Endothelial cell (in vitro differentiated cells): ENCODE measurements around the gene DPM3. TPM values are rescaled to one million over a fixed set of nuclear protein-coding genes. Genes with fewer than 3 reads are reported as not detected.
"Not testable (repeated sequence)": the region's sequence is repeated elsewhere in the genome, so short reads cannot be mapped to it uniquely, and the experiment has no call there.

Experiments
- DNase-seq: peaks from one replicate; pipeline ENCODE4 v3.0.0; 2021; ENCODE audit warnings: low spot score
- H3K27ac Mint-ChIP-seq: one replicate; pipeline ENCODE4 v1.8.0; 2021; ENCODE audit warnings: mixed read lengths, inconsistent platforms; ENCODE audit not compliant: unreplicated experiment
- H3K27me3 Mint-ChIP-seq: one replicate; pipeline ENCODE4 v1.8.0; 2021; ENCODE audit warnings: mild to moderate bottlenecking, moderate library complexity, mixed read lengths, inconsistent platforms; ENCODE audit not compliant: unreplicated experiment
- H3K36me3 Mint-ChIP-seq: one replicate; pipeline ENCODE4 v1.8.0; 2021; ENCODE audit warnings: mild to moderate bottlenecking, low read depth, mixed read lengths, inconsistent platforms; ENCODE audit not compliant: unreplicated experiment
- H3K4me1 Mint-ChIP-seq: one replicate; pipeline ENCODE4 v1.8.0; 2021; ENCODE audit warnings: mild to moderate bottlenecking, mixed read lengths, inconsistent platforms; ENCODE audit not compliant: unreplicated experiment
- H3K4me3 Mint-ChIP-seq: one replicate; pipeline ENCODE4 v1.8.0; 2021; ENCODE audit warnings: mild to moderate bottlenecking, mixed read lengths, inconsistent platforms; ENCODE audit not compliant: unreplicated experiment
- H3K9me3 Mint-ChIP-seq: one replicate; pipeline ENCODE4 v1.8.0; 2021; ENCODE audit warnings: mixed read lengths, inconsistent platforms; ENCODE audit not compliant: unreplicated experiment
- CTCF ChIP-seq: fragments of 200-600 bp; sonication (generic); IDR thresholded peaks from one replicate; pipeline ENCODE4 v1.5.0; 2021; ENCODE audit warnings: antibody characterized with exemption; ENCODE audit not compliant: unreplicated experiment
- total RNA-seq: library from RNA; stranded (reverse); fragmentation: NEBNext Ultra II Directional; extraction: Animal tissue kit (Norgen Biotek cat#: 25700); gene quantifications from one replicate; pipeline ENCODE4 v1.2.1, GENCODE V29; 2021; ENCODE audit not compliant: unreplicated experiment

Gene DPM3
- total RNA-seq, 1 donor from 2014 or later, result 39.2 TPM

DNA sequence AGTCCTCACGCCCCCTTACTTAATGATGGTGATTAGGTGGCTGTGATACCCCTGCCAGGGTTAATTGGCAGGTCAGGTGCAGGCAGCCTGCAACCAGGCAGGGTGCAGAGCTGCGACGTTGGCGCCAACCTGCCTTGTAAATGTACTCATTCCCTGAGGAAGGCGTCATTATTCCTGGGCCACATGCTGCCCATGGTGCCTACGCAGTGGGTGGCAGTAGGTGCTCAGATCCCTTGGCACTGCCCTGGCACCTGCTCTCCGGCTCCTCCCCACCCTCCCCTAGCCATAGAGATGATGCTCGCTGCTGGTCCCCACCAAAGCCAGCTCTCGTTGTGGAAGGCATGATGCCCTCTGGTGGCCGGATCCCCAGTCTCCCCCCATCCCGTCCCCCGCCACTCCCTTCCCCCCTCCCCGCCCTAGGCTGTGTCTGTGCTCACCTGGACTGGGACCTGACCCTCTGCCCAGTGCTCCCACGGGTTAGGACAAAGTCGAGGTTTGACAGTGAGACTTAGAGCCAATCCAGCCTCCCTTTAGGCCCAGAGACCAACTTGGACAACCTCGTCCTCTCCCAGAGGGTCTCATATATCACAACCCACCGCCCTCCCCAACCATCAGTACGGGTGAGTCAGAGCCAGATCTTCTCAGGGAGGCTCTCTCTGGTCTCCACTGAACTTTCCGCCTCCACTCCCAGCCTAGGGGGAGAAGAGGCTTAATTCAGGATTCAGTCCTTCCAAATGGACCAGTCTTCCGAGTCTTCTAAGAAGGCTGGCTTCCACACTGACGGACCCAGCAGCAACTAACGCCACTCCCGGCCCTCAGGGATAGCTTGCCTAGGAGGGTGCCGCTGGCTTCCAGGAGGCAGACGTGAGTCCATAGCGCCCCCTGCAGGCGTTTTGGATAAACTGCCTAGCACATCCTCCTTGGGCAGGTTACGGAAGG is 27.1 kb upstream of the DPM3 start:
- TF ChIP-seq CTCF, result peak; percentile 75
- H3K9me3 Mint-ChIP-seq, result no peaks in the 10 kb centered on the region
- H3K27me3 Mint-ChIP-seq, result peaks cover 6% of the 10 kb centered on the region
- peak overlapping the region; percentile 85 for H3K4me3 Mint-ChIP-seq
- peaks cover 18% of the 10 kb centered on the region for H3K36me3 Mint-ChIP-seq
- DNase-seq, result peak; percentile 92
- peak overlapping the region; percentile 95 for H3K27ac Mint-ChIP-seq
- H3K4me1 Mint-ChIP-seq, result peaks cover 25% of the 10 kb centered on the region

DNA sequence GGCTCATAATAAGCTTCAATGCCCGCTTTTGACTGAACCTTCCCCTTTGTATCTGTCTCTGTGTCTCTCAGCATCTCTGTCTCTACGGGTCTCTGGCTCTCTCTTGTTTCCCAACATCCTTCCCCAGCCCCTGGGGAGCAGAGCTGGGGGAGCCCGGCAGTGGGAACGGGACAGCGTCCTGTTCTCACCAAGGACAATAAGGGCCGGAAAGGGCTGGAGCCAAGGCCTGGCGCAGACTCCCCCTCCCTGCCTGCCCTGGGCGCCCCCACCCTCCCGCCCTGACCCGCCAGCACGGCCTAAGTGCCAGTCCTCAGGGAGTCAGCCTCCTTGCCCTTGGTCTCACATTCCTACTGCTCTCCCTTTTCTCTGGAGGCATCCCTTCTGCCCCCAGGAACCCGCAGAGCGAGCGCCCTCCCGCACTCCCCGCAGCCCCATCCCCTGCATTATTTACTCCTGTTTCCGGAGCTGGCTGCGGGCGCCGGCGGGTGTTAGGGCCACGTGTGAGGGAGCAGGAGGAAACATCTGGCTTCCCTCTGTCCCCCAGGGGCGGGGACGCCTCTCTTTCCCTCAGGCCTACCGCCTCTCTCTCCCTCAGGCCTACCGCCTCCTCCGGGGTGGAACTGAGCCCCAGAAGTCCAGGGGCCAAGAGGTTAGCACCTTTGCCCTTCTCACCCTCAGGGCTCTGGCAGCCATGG is 26.3 kb upstream of the DPM3 start:
- Mint-ChIP-seq H3K27ac (peak overlapping the region; percentile 98), H3K4me1 (peaks cover 18% of the 10 kb centered on the region), H3K9me3 (no peaks in the 10 kb centered on the region), H3K4me3 (peak overlapping the region; percentile 85), H3K27me3 (peaks cover 6% of the 10 kb centered on the region), H3K36me3 (peaks cover 12% of the 10 kb centered on the region)
- peak; percentile 84 for DNase-seq
- TF ChIP-seq CTCF, result no peak

DNA sequence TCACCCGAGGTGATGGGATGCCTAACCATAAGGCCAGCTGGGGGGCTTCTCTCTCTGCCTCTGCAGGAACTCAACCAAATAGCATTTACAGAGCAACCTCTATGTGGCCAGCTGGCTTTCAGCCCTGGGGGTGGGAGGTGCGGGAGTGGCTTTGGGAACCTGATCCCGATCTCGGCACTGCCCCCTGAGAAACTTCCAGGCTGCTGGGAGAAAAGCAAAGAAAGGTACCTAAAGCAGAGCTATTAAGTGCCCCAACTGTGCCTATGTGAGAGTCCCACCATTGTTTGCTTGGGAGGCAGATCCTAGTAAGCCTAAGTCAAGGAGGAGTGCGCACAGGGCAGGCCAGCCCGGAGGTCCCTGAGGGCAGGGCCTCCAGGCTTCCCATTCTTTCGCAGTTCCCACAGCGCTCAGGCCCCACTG is 25.7 kb upstream of the DPM3 start:
- Mint-ChIP-seq H3K9me3 (no peaks in the 10 kb centered on the region), H3K4me1 (peaks cover 18% of the 10 kb centered on the region), H3K27ac (peak overlapping the region; percentile 98), H3K4me3 (peak overlapping the region; percentile 79), H3K36me3 (peaks cover 12% of the 10 kb centered on the region), H3K27me3 (peaks cover 6% of the 10 kb centered on the region)
- no peak for TF ChIP-seq CTCF
- peak; percentile 46 for DNase-seq

GRCh38 chr1:155164625-155165024 is 24.3 kb upstream of the DPM3 start:
- H3K27ac Mint-ChIP-seq, H3K27me3 Mint-ChIP-seq, H3K36me3 Mint-ChIP-seq, H3K4me3 Mint-ChIP-seq, H3K9me3 Mint-ChIP-seq, DNase-seq: not testable (repeated sequence)
- peaks cover 18% of the 10 kb centered on the region for H3K4me1 Mint-ChIP-seq

DNA sequence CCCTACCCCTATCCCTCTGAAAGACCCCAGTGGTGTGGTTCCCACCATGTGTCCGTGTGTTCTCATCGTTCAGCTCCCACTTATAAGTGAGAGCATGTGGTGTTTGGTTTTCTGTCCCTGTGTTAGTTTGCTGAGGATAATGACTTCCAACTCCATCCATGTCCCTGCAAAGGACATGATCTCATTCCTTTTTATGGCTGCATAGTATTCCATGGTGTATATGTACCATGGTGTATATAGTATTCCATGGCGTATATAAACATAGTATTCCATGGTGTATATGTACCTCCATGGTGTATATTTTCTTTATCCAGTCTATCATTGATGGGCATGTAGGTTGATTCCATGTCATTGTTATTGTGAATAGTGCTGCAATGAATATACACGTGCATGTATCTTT is 23.5 kb upstream of the DPM3 start:
- H3K9me3 Mint-ChIP-seq, H3K27me3 Mint-ChIP-seq, H3K27ac Mint-ChIP-seq, DNase-seq, H3K36me3 Mint-ChIP-seq, H3K4me3 Mint-ChIP-seq: not testable (repeated sequence)
- H3K4me1 Mint-ChIP-seq, result peaks cover 18% of the 10 kb centered on the region

GRCh38 chr1:155162631-155163030 is 22.3 kb upstream of the DPM3 start:
- H3K27me3 Mint-ChIP-seq, H3K4me3 Mint-ChIP-seq, DNase-seq, H3K9me3 Mint-ChIP-seq, H3K36me3 Mint-ChIP-seq, H3K27ac Mint-ChIP-seq: not testable (repeated sequence)
- H3K4me1 Mint-ChIP-seq, result peaks cover 15% of the 10 kb centered on the region
